MM.1S (cell line): ENCODE results near the gene MPP1.

Experiments
- DNase-seq: peaks from one replicate; pipeline ENCODE4 v3.0.0-alpha.2; 2015
- H2AFZ ChIP-seq: fragments of 300-600 bp; sonication (generic); 2 replicates; pipeline ENCODE4 v1.6.0; 2016; ENCODE audit warnings: antibody characterized with exemption, low read length
- H3F3A ChIP-seq: fragments of 300-600 bp; sonication (generic); 2 replicates; pipeline ENCODE4 v1.6.1; 2016; ENCODE audit warnings: mild to moderate bottlenecking, antibody characterized with exemption, low read length, moderate library complexity, mixed read lengths; ENCODE audit not compliant: insufficient read depth
- H3K27ac ChIP-seq: fragments of 300-600 bp; sonication (generic); 2 replicates; pipeline ENCODE4 v1.5.1; 2016; ENCODE audit warnings: mild to moderate bottlenecking, low read length
- H3K27me3 ChIP-seq: fragments of 300-600 bp; sonication (generic); replicated peaks from 2 replicates; pipeline ENCODE4 v1.6.0; 2016; ENCODE audit warnings: low read length; ENCODE audit not compliant: insufficient read depth
- H3K36me3 ChIP-seq: fragments of 300-600 bp; sonication (generic); replicated peaks from 2 replicates; pipeline ENCODE4 v1.6.1; 2016; ENCODE audit warnings: mild to moderate bottlenecking, low read length, mixed read lengths; ENCODE audit not compliant: insufficient read depth
- H3K4me1 ChIP-seq: fragments of 300-600 bp; sonication (generic); 2 replicates; pipeline ENCODE4 v1.6.1; 2016; ENCODE audit warnings: low read length, mixed read lengths
- H3K4me2 ChIP-seq: fragments of 300-600 bp; sonication (generic); 2 replicates; pipeline ENCODE4 v1.6.0; 2016; ENCODE audit warnings: low read depth, low read length
- H3K4me3 ChIP-seq: fragments of 300-600 bp; sonication (generic); 2 replicates; pipeline ENCODE4 v1.5.1; 2016; ENCODE audit warnings: low read length, mixed read lengths
- H3K79me2 ChIP-seq: fragments of 300-600 bp; sonication (generic); 2 replicates; pipeline ENCODE4 v1.6.1; 2016; ENCODE audit warnings: mixed run types, low read length, mixed read lengths
- H3K9ac ChIP-seq: fragments of 300-600 bp; sonication (generic); 2 replicates; pipeline ENCODE4 v1.6.1; 2016; ENCODE audit warnings: low read length, mixed read lengths
- H3K9me2 ChIP-seq: fragments of 300-600 bp; sonication (generic); replicated peaks from 2 replicates; pipeline ENCODE4 v1.6.1; 2016; ENCODE audit warnings: mild to moderate bottlenecking, low read length, mixed read lengths; ENCODE audit not compliant: insufficient read depth
- H3K9me3 ChIP-seq: fragments of 300-600 bp; sonication (generic); replicated peaks from 2 replicates; pipeline ENCODE4 v1.6.1; 2016; ENCODE audit warnings: mild to moderate bottlenecking, low read length, mixed read lengths; ENCODE audit not compliant: insufficient read depth
- H4K20me1 ChIP-seq: fragments of 300-600 bp; sonication (generic); 2 replicates; pipeline ENCODE4 v1.6.1; 2016; ENCODE audit warnings: mild to moderate bottlenecking, low read length, moderate library complexity, mixed read lengths; ENCODE audit not compliant: insufficient read depth
- CTCF ChIP-seq: fragments of 300-600 bp; sonication (generic); IDR thresholded peaks from 2 replicates; pipeline ENCODE4 v1.5.1; 2016; ENCODE audit warnings: antibody characterized with exemption, low read length, mixed read lengths
- EZH2 ChIP-seq: fragments of 300-600 bp; sonication (generic); optimal IDR thresholded peaks from 2 replicates; pipeline ENCODE3; 2017; ENCODE audit warnings: low read depth, mild to moderate bottlenecking, antibody characterized with exemption, low read length, mixed read lengths
- EZH2phosphoT487 ChIP-seq: fragments of 300-600 bp; sonication (generic); IDR thresholded peaks from 2 replicates; pipeline ENCODE4 v1.6.1; 2018; ENCODE audit warnings: antibody characterized with exemption, low read length

Gene MPP1

GRCh38 chrX:154815274-154815818 is 10.1 kb upstream of the MPP1 start:
- no peak for DNase-seq

GRCh38 chrX:154813801-154814200 is 8.5 kb upstream of the MPP1 start:
- Histone ChIP-seq H3K9ac (no peak overlapping the region), H3K4me2 (no peak overlapping the region), H4K20me1 (no peaks in the 10 kb centered on the region), H3K27ac (no peak overlapping the region), H3F3A (peaks cover 5% of the 10 kb centered on the region; the same call in 1 of the 2 replicates), H3K79me2 (no peaks in the 10 kb centered on the region), H3K36me3 (no peaks in the 10 kb centered on the region), H3K9me3 (no peaks in the 10 kb centered on the region), H3K4me3 (no peak overlapping the region), H3K9me2 (no peaks in the 10 kb centered on the region), H3K4me1 (peaks cover 23% of the 10 kb centered on the region), H3K27me3 (no peaks in the 10 kb centered on the region), H2AFZ (no peak overlapping the region)
- no peak for DNase-seq
- TF ChIP-seq CTCF, result no peak
- no peak for TF ChIP-seq EZH2phosphoT487

More at GRCh38 chrX:154815274-154815818, 10.1 kb upstream of the MPP1 start:
- H3K4me3 ChIP-seq, result no peak overlapping the region
- H4K20me1 ChIP-seq, result no peaks in the 10 kb centered on the region
- peaks cover under 1% of the 10 kb centered on the region; the same call in 1 of the 2 replicates for H3F3A ChIP-seq
- H3K36me3 ChIP-seq, result no peaks in the 10 kb centered on the region
- H3K4me1 ChIP-seq, result peaks cover 16% of the 10 kb centered on the region
- H3K9me3 ChIP-seq, result no peaks in the 10 kb centered on the region
- no peak overlapping the region for H2AFZ ChIP-seq
- no peak overlapping the region for H3K4me2 ChIP-seq
- H3K9ac ChIP-seq, result no peak overlapping the region
- H3K9me2 ChIP-seq, result no peaks in the 10 kb centered on the region
- no peak overlapping the region for H3K27ac ChIP-seq
- TF ChIP-seq EZH2phosphoT487, result no peak
- H3K27me3 ChIP-seq, result no peaks in the 10 kb centered on the region
- H3K79me2 ChIP-seq, result no peaks in the 10 kb centered on the region

- H3K36me3 ChIP-seq, result no peaks in the 10 kb centered on the region
- H4K20me1 ChIP-seq, result no peaks in the 10 kb centered on the region
- H3K9me3 ChIP-seq, result no peaks in the 10 kb centered on the region
- no peak overlapping the region for H3K4me3 ChIP-seq
- H3K4me1 ChIP-seq, result peaks cover 23% of the 10 kb centered on the region
- H3K9me2 ChIP-seq, result no peaks in the 10 kb centered on the region
- H3F3A ChIP-seq, result peaks cover 5% of the 10 kb centered on the region; the same call in 1 of the 2 replicates
- no peak overlapping the region for H3K4me2 ChIP-seq
- no peaks in the 10 kb centered on the region for H3K27me3 ChIP-seq
- DNase-seq, result no peak
- H3K79me2 ChIP-seq, result no peaks in the 10 kb centered on the region
- TF ChIP-seq EZH2phosphoT487 (no peak), EZH2 (no peak), CTCF (no peak)
- H3K27ac ChIP-seq, result no peak overlapping the region
- H2AFZ ChIP-seq, result no peak overlapping the region
- H3K9ac ChIP-seq, result no peak overlapping the region
Observed at GRCh38 chrX:154812341-154813101, 7.2 kb upstream of the MPP1 start.
